ENCODE results near the gene CXCR6.

The CXCR6 gene

DNA sequence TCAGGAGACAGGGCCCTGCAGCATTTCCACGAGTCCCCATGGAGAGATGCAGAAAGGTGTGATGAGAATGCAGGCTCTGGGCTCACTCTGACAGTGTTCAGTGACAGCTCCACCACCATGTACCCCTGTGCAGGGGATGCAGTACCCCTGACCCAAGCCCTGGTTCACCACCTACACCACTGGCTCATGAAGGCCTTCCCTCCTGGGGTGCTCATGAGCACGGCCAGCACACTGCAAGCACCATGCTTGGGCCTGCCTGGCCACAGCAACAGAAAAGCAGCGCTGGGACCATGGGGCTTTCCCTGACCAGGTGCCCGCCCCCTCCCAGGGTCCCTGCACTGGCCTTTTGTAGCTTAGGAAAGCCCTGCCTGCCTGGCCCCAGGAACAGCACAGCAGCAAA lies 6.2 kb downstream of the CXCR6 start:
- DNase-seq = no peak

DNA sequence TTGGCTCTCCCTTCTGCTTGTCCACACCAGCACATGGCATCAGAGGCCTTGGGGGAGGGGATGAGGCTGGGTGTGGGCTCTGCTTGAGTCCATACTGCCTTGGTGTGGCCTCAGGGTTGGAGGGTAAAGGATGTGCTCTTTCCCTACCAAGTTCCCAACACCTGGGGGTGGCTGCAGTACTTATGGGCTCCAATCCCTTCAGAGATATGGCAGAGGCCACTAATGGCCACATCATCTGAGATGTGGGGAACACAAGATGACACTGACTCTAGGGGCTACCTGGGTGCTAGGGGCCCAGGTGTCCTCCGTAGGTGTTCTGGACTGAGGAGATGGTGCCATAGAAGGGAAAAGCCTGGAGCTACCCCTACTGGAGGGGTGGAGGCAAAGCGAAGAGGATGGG lies 6.9 kb downstream of the CXCR6 start:
- DNase-seq = no peak

DNA sequence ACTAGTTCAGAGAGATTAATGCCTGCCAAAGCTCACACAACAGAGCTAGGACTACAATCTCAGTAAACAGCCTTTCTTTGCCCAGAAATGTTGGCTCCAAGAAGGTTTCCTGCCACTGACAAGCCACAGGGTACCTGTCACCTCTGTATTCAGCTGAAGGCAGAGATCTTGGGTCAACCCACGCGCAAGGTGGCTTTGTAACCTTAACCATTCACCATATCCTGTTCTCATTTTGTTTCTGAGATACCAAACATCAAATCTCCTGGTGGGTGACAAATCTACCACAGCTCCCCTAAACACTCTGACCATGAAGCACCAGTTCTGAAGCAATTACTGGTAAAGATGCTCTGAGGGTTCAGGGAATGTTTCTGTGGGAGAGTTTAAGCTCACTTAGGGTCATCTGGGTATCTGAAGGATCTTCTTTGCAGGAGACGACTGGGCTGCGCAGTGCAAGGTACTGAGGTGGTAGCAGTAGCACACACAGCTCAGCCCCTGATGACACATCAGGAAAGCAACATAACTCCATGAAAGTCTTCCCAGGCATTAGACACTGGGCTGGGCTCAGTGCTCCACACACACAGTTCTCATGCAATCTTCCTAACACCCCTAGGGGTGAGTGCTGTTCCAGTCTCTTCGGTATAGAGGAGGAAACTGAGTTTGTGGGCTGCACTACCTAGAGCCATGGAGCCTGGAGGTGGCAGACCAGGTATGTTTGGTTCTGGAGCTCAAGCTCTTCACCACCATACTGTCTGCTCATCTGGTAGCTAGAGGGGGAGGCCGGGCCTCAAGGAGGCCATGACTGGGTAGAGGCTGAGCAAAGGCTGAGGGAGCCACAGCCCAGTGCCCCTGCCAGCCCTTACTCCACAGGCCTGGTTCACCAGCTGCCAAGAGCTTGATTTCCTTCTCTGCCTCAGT lies 7.7 kb downstream of the CXCR6 start:
- peak; percentile 59 for DNase-seq

DNA sequence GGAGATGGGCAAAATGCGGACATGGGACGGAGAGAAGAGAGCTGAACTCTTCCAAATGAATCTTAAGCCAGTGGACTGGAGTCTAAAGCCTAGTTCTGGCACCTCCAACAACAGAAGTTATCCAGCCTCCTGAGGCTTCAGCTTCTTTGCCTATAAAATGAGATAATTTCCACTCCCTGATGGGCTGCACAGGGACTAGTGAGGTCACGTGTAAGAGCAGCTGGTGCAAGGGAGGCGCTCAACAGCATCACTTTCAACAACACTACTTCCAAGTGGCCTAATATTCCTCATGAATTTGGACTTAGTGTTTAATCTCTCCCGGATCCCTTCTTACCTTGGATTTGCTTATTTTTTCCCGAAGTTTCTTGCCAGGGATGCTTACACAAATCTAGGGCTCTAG lies 8.7 kb downstream of the CXCR6 start:
- no peak for DNase-seq

DNA sequence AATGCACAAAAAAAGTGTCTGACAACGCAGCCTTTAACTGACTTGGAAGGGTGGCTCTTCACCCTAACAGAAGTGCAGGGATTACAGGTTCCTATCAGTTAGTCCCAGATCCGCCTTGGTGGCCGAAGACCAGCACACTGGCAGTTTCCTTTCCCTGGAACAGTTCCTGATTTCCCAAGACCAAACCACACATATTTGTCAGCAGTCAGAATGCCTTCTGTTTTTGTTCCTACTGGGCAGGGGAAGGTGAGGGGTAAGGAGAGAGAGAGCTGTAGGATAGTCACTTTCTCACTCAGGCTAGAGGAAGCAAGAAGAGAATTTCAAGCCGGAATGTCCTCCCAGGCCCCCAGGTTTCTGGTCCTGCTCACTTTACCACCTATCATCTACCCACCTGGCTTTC lies 9.2 kb downstream of the CXCR6 start:
- DNase-seq = no peak

DNA sequence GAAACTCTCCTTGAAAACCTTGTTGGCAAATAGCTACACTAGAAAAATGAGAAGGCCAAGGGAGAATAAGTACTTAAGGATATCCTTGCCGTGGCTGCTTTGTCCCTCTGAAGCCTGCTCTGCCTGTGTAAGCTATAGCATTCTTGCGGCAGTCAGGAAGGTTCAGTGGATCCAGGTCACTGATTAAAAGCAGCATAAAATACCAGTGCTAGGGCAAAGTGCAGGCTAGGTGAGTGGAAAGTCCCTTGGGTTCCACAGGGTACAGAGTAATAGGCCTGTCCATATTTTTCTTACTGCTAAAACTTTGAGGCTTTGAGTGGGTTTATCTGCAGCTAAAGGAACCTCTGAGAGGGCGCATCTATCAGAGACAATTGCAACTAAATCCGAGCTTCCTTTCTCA lies 10.3 kb downstream of the CXCR6 start:
- no peak for DNase-seq

DNA sequence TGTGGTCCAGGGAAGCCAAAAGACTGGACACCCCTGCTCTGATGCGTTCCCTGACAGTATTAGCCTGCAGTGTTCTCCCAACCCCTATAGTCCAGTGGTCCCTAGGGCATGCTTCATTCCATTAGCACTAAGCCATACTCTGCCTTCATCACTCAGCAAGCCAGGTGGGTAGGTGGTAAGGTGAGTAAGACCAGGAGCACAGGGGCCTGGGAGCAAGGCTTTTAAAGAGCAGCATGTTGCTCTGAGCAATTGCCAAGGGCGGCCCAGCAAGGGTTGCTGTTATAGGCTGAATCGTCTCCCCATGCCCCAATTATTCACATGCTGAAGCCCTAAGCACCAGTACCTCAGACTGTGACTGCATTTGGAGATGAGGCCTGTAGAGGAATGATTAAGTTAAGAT lies 11.0 kb downstream of the CXCR6 start:
- DNase-seq = no peak

DNA sequence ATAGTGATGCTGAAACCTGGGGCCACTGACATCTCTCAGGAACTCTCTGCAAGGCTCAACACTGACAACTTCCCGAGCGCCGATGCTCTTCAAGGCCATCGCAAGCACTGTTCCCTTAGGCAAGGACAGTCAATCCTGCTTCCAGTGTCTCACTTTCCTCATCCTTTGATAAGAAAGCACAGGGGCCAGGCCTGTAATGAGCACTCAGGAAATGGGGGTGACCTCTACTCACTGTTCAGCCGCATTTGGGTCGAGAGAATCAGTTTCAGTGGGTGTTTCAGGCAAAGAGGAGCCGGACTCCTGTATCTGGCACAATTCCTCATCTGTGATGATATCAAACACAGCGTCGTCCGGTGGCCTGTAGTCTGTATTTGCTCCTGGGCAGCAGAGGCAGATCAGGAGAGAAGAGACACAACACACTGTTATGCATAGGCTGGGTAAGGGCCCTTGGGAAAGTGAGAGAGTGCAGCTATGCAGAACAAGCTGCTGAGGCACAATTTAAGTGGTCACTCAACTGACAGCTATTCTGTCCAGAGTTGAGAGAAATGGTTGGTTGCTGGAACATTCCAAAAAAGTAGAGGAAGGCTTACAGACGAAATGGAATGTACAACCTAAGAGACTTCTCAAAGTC lies 11.9 kb downstream of the CXCR6 start:
- DNase-seq = no peak

DNA sequence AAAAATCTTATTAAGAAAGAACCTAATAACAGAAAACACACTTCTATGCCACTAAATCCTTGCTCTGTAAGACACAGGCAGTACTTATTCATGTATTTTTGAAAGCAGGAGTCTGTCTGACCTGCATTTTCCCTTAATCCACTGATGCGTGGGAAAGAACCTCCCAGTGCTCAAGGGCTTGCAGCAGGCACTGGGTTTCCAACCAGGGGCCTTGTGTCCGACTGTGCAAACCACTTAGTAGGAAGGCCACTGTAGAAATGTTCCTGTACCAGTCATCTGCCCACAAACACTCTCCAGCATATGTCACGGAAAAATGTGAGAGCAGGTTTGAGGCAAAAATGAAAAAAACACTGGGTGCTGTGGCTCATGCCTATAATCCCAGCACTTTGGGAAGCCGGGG lies 12.4 kb downstream of the CXCR6 start:
- no peak for DNase-seq

DNA sequence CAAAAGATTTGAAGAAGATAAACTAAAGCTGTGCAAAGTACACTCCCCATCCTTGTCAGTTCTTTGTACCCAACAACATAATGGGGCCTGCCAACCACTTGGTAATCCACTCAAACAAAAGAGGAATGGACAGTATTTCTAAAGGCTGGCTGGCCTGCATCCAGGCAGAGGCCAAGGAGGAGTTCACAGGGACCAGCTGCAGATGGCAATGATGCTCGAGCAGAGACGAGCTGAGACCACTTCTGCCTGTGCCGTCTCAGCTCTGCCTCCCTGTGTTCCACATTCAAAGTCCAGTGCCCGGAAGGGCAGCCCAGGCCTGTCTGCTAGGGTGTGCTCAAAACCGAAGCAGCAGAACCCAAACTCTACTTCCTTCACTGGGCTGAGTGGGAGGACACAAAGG lies 14.3 kb downstream of the CXCR6 start:
- no peak for DNase-seq

DNA sequence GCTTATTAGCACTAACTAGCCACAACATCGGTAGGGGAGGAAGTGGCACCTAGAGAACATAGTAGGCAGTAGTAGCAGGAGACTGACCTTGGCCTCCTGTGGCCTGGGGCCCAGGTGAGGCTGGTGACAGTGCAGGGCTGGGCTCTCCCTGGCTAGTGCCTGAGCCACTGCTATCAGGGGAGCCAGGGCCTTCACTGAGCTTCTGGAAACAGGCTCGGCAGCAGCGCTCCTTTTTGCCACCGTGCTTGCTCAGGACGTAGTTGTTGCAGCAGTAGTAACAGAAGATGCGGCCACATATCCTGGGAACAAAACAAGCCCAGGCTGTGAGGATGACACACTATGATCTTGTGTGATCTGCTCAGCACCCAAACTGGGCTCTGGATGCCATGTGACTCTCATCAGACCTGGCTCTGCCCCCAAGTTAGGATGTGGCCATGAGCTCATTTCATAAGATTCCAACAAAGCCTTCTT lies 15.1 kb downstream of the CXCR6 start:
- no peak for DNase-seq

DNA sequence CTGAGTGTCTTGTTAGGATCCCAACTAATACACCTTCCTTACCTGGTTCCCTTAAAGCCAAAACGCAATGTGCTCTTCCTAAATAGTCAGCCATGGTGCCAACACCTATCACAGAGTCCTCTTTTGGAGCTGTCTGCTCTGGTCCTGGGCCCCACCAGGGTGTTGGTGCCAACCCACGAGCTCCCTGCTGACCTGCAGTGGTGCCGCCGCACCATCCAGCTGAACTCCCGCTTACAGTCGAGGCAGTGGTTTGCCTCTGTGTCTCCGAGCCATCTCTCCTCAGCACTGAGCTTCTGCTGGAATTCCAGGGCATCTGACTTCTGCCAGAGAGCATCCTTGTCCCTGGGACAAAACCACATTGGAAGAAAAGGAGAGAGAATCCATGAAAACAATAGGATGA lies 15.9 kb downstream of the CXCR6 start:
- DNase-seq = no peak

DNA sequence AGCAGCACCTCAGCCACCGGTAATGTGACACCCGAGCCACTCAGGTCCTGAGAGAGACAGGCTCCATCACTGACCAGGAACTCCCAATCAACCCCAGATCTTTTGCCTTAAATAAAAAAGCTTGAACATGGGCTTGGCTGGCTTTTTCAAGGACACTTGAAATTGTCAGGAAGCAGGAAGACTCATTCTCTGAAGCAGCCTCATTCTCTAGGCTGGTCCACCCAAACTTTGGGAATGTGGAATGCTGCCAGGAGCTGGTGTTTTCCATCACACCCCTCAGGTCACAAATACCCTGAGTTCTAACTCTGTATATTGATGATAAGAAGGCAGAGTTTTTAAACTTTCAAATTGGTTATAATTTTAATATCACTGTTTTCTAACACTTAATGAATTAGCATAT lies 17.0 kb downstream of the CXCR6 start:
- no peak for DNase-seq

DNA sequence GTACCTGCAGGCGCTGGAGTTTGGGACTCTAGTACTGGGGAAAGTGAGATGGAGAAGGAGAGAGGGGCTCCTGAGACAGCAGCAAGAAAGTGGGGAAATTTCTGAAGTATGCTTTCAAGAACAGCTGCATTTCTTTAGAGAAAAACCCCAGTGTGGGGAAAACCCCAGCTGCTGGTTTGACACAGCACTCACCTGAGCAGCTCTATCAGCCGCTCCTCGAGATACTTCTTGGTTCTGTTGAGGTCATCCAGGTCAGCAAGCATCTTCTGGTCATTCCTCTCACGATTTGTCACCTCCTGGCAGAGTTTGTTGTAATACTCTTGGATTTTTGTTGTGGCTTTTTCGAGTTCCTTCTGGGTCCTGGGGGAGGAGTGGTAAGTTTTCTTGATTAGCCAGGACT lies 18.8 kb downstream of the CXCR6 start:
- DNase-seq = no peak

DNA sequence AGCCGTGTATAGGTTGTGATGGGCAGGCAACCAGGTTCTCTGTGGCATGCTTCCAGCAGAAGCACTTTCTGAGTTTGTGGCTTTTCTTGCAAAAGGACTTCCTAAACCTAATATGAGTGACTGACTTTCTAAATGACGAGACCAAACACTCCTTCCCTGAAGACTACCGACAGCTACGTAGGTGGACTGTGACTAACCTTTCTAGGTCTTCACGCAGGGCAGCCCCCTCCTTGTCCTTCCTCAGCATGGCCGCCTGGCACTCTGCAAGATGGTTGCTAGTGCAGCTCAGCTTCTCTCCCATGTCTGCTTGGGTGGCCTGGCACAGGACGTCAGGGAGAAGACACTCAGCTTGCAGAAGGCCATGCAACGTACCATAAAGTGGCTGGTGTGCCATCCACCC lies 20.9 kb downstream of the CXCR6 start:
- DNase-seq = no peak

DNA sequence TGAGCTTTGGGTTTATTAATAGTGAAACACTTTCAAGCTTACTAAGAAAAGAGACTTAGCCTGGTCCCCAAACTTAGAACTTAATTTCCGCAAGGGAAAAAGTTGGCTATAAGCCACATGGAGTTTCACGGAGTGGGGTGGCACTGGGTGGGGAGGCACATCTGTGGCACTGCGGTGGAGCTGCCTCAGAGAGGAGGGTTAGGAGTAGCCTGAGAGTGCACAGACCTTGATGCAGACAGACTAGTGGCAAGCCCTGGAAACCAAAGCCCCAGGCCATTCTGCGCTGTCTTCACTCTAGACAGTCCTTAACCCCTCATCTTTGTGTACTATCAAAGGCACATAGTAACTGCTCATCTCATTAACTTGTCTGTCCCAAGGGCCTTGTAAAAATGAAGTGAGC lies 22.0 kb downstream of the CXCR6 start:
- no peak for DNase-seq

DNA sequence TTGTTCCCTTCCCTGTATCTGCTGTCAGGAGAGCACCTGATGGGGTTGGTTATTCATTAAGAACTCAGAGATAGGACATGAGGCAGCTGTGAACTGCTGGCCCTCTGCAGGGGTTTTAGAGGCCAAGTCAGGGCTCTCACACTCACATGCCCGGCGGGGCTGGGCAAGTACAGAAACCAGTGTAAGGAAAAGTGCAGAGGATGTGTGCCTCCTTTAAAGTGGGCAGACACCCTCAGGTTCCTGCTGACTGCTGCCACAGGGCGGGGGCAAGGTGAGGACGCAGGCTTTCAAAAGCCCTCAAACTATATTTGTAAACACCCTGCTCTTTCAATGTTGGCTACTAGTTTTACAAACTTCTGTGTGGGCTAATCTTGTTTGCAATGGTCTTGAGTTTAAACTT lies 22.4 kb downstream of the CXCR6 start:
- no peak for DNase-seq

DNA sequence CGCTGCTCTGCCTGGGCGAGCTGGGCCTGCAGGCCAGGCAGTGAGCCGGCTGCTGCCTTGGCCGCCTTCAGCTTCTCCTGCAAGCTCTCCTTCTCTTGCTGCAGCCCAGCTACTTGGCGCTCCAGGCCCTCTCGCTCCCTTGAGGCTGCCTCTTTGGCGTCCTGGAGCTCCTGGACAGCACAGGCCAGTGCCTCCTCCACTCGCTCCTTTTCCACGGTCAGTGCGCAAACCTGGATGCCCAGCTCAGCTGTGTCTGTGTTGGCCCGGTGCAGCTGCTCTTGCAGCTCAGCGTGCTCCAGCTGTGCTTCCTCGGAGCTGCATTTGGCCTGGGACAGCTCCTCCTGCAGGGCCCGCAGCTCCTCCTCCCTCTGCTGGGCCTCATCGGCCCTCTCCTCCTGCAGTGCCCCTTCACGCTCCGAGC lies 23.1 kb downstream of the CXCR6 start:
- no peak for DNase-seq

DNA sequence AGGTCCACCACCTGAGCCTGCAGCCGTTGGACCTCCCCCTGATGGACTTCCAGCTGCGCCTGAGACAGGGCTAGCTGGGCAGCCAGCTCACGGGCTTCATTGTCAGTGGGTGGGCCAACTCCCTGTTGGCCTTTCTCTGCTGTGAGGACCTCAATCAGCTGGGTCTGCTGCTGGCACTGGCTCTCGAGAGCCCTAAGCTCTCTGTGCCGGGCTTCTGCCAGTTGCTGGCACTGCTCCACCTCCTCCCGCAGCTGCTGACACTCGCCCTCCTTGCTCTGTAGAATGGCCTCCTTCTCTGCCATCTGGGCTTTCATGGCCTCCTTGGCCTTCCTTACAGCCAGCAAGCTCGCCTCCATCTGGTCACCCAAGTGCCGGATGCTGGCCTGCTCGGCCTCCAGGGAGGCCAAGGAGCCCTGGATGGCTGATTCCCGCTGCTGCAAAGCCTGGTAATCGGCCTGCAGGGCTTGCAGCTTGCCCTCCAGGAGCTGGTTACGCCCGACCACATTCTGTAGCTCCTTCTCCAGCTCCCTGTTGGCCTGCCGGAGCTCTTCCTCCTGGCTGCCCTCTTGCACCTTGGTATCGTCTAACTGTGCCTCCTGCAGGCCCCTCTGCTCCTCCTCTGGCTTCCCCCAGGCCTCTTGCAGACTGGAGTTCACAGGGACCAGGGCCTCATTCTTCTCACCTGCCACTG lies 23.8 kb downstream of the CXCR6 start:
- DNase-seq = no peak

DNA sequence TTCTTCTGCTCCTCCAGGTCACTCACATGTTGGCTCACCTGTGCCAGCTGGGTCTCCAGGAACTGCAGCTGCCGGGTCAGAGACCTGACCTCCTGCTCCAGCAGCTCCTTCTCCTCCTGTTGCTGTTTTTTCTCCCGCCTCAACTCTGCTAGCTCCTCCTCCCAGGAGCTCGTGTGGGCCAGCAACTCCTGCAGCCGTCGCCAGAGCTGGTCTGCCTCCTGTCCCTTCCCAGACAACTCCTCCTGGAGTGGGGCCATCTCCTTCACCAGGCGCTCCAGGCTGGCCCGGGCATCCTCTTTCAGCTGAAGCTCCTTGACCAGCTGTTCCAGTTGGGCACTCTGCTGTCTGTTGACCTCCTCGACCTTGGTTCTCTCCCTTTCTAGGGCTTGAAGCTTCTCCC lies 24.5 kb downstream of the CXCR6 start:
- no peak for DNase-seq

DNA sequence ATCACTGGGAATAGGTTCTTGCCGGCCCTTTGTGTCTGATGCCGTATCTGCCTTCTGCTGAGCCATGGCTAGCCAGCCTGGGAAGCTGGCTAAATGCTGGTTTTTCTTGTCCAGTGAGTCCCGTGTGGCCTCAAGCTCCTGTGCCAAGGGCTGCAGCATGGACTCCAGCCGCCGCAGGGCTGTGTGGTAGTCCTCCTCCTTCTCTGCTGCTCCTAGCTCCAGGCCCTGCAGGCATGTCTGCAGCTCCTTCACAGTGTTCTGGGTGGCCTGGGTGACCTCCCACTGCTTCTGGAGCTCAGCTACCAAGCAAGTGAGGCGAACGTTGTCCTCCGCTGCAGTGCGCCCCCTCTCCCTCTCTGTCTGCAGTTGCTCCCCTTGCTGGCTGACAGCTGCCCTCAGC lies 24.9 kb downstream of the CXCR6 start:
- no peak for DNase-seq

DNA sequence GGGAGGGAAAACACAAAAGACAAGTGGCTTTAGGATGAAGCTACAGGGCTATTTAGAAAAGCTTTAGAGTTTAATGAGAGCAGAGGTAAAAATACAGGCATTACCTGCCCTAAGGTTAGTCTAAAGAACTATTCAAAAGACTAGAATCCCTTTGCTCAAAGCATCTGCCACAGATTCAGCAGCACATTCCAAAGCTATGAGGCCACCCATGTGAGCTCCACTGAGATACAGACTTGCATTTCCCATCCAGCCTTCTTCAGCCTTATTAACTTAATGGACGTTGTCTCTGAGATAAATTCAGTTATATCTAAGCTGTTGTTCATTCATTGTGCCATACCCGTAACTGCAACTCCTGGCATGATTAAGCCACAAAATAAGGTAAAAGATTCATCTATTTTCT lies 25.4 kb downstream of the CXCR6 start:
- DNase-seq = no peak

DNA sequence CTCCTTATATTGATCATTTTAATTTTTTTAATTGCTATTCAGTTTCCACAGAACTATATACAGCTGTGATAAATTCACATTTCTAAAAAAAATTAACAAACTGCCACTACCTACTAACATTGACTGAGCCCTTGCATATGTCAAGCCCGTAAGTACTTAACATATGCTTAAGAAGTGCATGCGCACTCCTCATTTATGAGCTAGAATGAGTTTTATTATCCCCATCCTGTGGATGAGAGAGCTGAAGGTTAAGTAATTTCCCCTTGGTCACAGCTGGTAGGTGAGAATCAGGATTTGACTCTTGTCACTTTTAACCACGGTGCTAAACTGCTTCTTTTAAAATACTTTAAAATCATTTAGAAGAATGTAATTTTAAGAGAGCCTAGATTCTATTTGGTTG lies 25.9 kb downstream of the CXCR6 start:
- no peak for DNase-seq

DNA sequence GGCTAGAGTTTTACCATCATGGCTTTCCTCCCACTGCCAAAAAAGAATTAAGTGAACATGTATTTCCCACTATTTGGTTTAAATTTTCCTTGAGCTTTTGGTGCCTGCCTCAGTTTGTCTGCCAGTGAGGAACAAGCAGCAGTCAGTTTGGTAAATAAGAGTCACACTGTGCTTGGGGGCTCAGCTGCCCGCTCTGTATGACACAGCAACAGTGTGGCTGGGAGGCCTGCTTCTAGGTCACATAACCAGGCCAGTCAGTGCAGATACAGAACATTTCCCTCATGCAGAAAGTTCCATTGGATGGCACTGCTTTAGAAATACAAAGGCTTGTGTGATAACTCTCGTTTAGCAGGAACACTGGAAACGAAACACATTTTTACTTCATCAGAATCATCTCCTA lies 26.7 kb downstream of the CXCR6 start:
- no peak for DNase-seq

All from activated CD8-positive, alpha-beta memory T cell treated with anti-CD3 and anti-CD28 coated beads, Interleukin-2, amount 50 U/mL, for 4 hours (primary cell).